GM23338 (cell line): Measurements from ENCODE around the gene ZNF689.

ENCODE experiments used
- CTCF ChIP-seq, 2 experiments: fragments of 200-600 bp in 1 of 2; sonication (generic) in 1 of 2; conservative IDR thresholded peaks; 2 replicates each; pipeline versions ENCODE4 v1.5.1 to v1.6.1; 2016 to 2017; ENCODE audit warnings: antibody characterized with exemption in 2 of 2, low read depth in 2 of 2, mild to moderate bottlenecking in 2 of 2, moderate library complexity in 1 of 2
- EZH2 ChIP-seq: fragments of 200-600 bp; sonication (generic); IDR thresholded peaks from one replicate; pipeline ENCODE4 v1.8.0; 2017; ENCODE audit warnings: antibody characterized with exemption, mild to moderate bottlenecking, low read depth; ENCODE audit not compliant: unreplicated experiment
- NANOG ChIP-seq: IDR thresholded peaks from 2 replicates; pipeline ENCODE4 v1.6.1; 2016; ENCODE audit warnings: antibody characterized with exemption, borderline replicate concordance
- POLR2AphosphoS5 ChIP-seq: IDR thresholded peaks from 2 replicates; pipeline ENCODE4 v1.6.1; 2016; ENCODE audit warnings: antibody characterized with exemption, low read depth
- REST ChIP-seq: IDR thresholded peaks from one replicate; pipeline ENCODE4 v1.6.1; 2018; ENCODE audit warnings: antibody characterized with exemption; ENCODE audit not compliant: unreplicated experiment

- peak; percentile 87 to 91 for TF ChIP-seq CTCF (conservative IDR thresholded peaks at IDR 0.05; ENCODE audit: low read depth in 2 of 2)
- TF ChIP-seq NANOG, result no peak
- TF ChIP-seq POLR2AphosphoS5, result no peak
- TF ChIP-seq REST, result no peak
- no peak for TF ChIP-seq EZH2
Observed at GRCh38 chr16:30628628-30629540, 18.7 kb upstream of the ZNF689 start.
